Smooth muscle cell (in vitro differentiated cells): ENCODE measurements around the gene PKNOX1. TPM values are rescaled to one million over a fixed set of nuclear protein-coding genes. Genes with fewer than 3 reads are reported as not detected.
A peak's percentile ranks its signal among the peaks of the same experiment; 100 is the strongest.

Experiments used
- DNase-seq: peaks from one replicate; lab custom pipeline; 2025; ENCODE audit not compliant: unreplicated experiment; lab: John Stamatoyannopoulos, UW
- H2AFZ ChIP-seq: fragments of 200-600 bp; sonication (generic); 2 replicates; pipeline ENCODE4 v1.6.0; 2016; ENCODE audit warnings: antibody characterized with exemption, low read depth, mild to moderate bottlenecking
- H3F3A ChIP-seq: fragments of 200-600 bp; sonication (generic); 2 replicates; pipeline ENCODE4 v1.6.0; 2017; ENCODE audit warnings: antibody characterized with exemption, low read depth
- H3K27ac ChIP-seq: fragments of 200-600 bp; sonication (generic); 2 replicates; pipeline ENCODE4 v1.5.1; 2016; ENCODE audit warnings: low read depth, mild to moderate bottlenecking
- H3K27me3 ChIP-seq: fragments of 200-600 bp; sonication (generic); 2 replicates; pipeline ENCODE4 v1.6.1; 2016; ENCODE audit warnings: low read depth, mild to moderate bottlenecking
- H3K36me3 ChIP-seq: fragments of 200-600 bp; sonication (generic); 2 replicates; pipeline ENCODE4 v1.5.1; 2016; ENCODE audit warnings: low read depth
- H3K4me1 ChIP-seq: fragments of 200-600 bp; sonication (generic); 2 replicates; pipeline ENCODE4 v1.5.1; 2016; ENCODE audit warnings: low read depth
- H3K4me2 ChIP-seq: fragments of 200-600 bp; sonication (generic); 2 replicates; pipeline ENCODE4 v1.6.0; 2016; ENCODE audit warnings: mild to moderate bottlenecking
- H3K4me3 ChIP-seq: fragments of 200-600 bp; sonication (generic); 2 replicates; pipeline ENCODE4 v1.5.1; 2016; ENCODE audit warnings: mild to moderate bottlenecking
- H3K79me2 ChIP-seq: fragments of 200-600 bp; sonication (generic); 2 replicates; pipeline ENCODE4 v1.6.0; 2016; ENCODE audit warnings: low read depth, mild to moderate bottlenecking
- H3K9ac ChIP-seq: fragments of 200-600 bp; sonication (generic); 2 replicates; pipeline ENCODE4 v1.6.0; 2016; ENCODE audit warnings: low read depth
- H3K9me3 ChIP-seq: fragments of 200-600 bp; sonication (generic); replicated peaks from 2 replicates; pipeline ENCODE4 v1.5.1; 2016; ENCODE audit warnings: low read depth
- H4K20me1 ChIP-seq: fragments of 200-600 bp; sonication (generic); 2 replicates; pipeline ENCODE4 v1.6.0; 2016; ENCODE audit warnings: low read depth
- WGBS: methylation state at CpG from one replicate; pipeline ENCODE4 v1.1.7; 2016; ENCODE audit warnings: low lambda C conversion rate; 5-methylcytosine and 5-hydroxymethylcytosine counted together
- polyA plus RNA-seq: library from polyadenylated mRNA; unstranded; fragments of >200 nt; fragmentation: Nextera tagmentation; extraction: Ambion mirVana; gene quantifications from 2 replicates; pipeline ENCODE4 v1.2.1, GENCODE V29; 2016
- total RNA-seq: library from RNA; depleted of rRNA; stranded (reverse); fragments of >200 nt; gene quantifications from 2 replicates; pipeline ENCODE4 v1.2.3, GENCODE V29; 2014
- TF ChIP-seq, protein P1 (sequence below): fragments of 200-600 bp; sonication (generic); IDR thresholded peaks from 2 replicates; pipeline ENCODE4 v1.5.1; 2017; ENCODE audit warnings: borderline replicate concordance, mild to moderate bottlenecking, antibody characterized with exemption; ENCODE audit not compliant: insufficient read depth, poor library complexity, severe bottlenecking

PKNOX1 gene
- total and polyA plus RNA-seq, 2 experiments from 2014 or later, result 20.4 to 28.5 TPM

GRCh38 chr21:43006874-43007208 lies 32.5 kb downstream of the PKNOX1 start:
- Histone ChIP-seq H3K9ac (no peak overlapping the region), H3K4me1 (no peaks in the 10 kb centered on the region), H3K79me2 (peaks cover 7% of the 10 kb centered on the region), H3K27ac (peak overlapping the region; percentile 69), H2AFZ (no peak overlapping the region), H3K4me2 (peak overlapping the region; percentile 45), H3F3A (peaks cover 10% of the 10 kb centered on the region), H4K20me1 (no peaks in the 10 kb centered on the region), H3K9me3 (no peaks in the 10 kb centered on the region), H3K27me3 (no peaks in the 10 kb centered on the region), H3K4me3 (no peak overlapping the region), H3K36me3 (no peaks in the 10 kb centered on the region)
- TF ChIP-seq, protein P1, sequence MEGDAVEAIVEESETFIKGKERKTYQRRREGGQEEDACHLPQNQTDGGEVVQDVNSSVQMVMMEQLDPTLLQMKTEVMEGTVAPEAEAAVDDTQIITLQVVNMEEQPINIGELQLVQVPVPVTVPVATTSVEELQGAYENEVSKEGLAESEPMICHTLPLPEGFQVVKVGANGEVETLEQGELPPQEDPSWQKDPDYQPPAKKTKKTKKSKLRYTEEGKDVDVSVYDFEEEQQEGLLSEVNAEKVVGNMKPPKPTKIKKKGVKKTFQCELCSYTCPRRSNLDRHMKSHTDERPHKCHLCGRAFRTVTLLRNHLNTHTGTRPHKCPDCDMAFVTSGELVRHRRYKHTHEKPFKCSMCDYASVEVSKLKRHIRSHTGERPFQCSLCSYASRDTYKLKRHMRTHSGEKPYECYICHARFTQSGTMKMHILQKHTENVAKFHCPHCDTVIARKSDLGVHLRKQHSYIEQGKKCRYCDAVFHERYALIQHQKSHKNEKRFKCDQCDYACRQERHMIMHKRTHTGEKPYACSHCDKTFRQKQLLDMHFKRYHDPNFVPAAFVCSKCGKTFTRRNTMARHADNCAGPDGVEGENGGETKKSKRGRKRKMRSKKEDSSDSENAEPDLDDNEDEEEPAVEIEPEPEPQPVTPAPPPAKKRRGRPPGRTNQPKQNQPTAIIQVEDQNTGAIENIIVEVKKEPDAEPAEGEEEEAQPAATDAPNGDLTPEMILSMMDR, result no peak
- no peak for DNase-seq
- WGBS, result 43% methylated on average over 4 of the region's 4 CpGs

- DNase-seq, result no peak
- no peaks in the 10 kb centered on the region for H4K20me1 ChIP-seq
- TF ChIP-seq, protein P1, result no peak
- no peak overlapping the region for H3K9ac ChIP-seq
- H3F3A ChIP-seq, result no peaks in the 10 kb centered on the region
- no peak overlapping the region for H3K4me3 ChIP-seq
- no peaks in the 10 kb centered on the region for H3K4me1 ChIP-seq
- H3K36me3 ChIP-seq, result peaks cover 7% of the 10 kb centered on the region
- H2AFZ ChIP-seq, result no peak overlapping the region
- 90% methylated on average over 6 of the region's 6 CpGs for WGBS
- H3K4me2 ChIP-seq, result no peak overlapping the region
- no peak overlapping the region for H3K27ac ChIP-seq
- H3K79me2 ChIP-seq, result no peaks in the 10 kb centered on the region
- H3K27me3 ChIP-seq, result no peaks in the 10 kb centered on the region
- H3K9me3 ChIP-seq, result no peaks in the 10 kb centered on the region
These were observed 38.2 kb downstream of the PKNOX1 start for GRCh38 chr21:43012596-43012995.

- no peak for DNase-seq
- no peaks in the 10 kb centered on the region for H3K79me2 ChIP-seq
- H3K4me3 ChIP-seq, result no peak overlapping the region
- no peaks in the 10 kb centered on the region for H4K20me1 ChIP-seq
- H3K9me3 ChIP-seq, result no peaks in the 10 kb centered on the region
- H3F3A ChIP-seq, result no peaks in the 10 kb centered on the region
- H2AFZ ChIP-seq, result no peak overlapping the region
- no peak overlapping the region for H3K9ac ChIP-seq
- WGBS, result 98% methylated on average over 13 of the region's 13 CpGs
- H3K36me3 ChIP-seq, result peaks cover 7% of the 10 kb centered on the region
- TF ChIP-seq, protein P1, result no peak
- H3K4me2 ChIP-seq, result no peak overlapping the region
- H3K4me1 ChIP-seq, result no peaks in the 10 kb centered on the region
- no peaks in the 10 kb centered on the region for H3K27me3 ChIP-seq
- no peak overlapping the region for H3K27ac ChIP-seq
These were observed 41.7 kb downstream of the PKNOX1 start for GRCh38 chr21:43015906-43016540.

DNA sequence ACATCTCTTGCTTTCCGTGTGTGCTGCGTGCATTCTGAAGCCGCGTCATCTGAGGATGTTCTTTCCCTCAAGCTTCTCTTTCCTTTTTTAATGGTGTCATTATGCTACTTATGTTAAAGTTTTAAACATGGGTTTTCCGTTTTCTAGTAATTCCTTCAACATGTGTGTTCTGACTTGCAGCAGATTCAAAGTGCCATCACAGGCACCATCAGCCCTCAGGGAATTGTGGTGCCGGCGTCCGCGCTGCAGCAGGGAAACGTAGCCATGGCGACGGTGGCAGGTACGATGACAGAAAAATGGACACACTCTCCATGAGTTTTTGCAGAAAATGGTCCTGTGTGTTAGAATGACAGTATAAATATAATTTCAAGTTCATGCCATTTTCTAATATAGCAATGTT lies 42.4 kb downstream of the PKNOX1 start:
- Histone ChIP-seq H4K20me1 (no peaks in the 10 kb centered on the region), H3K27ac (no peak overlapping the region), H3K27me3 (no peaks in the 10 kb centered on the region), H3K79me2 (no peaks in the 10 kb centered on the region), H3K36me3 (peaks cover 7% of the 10 kb centered on the region), H3K4me1 (no peaks in the 10 kb centered on the region), H3K9ac (no peak overlapping the region), H3K9me3 (no peaks in the 10 kb centered on the region), H3F3A (no peaks in the 10 kb centered on the region), H3K4me3 (no peak overlapping the region), H3K4me2 (no peak overlapping the region), H2AFZ (no peak overlapping the region)
- DNase-seq, result no peak
- TF ChIP-seq, protein P1, result no peak
- WGBS, result 93% methylated on average over 13 of the region's 13 CpGs
